SK-N-SH treated with all-trans-retinoic acid at 6 μM for 48 hours (cell line): ENCODE measurements around the gene RASA3.
"Not testable (repeated sequence)": the region's sequence is repeated elsewhere in the genome, so short reads cannot be mapped to it uniquely, and the experiment has no call there.

ENCODE experiments used
- ATAC-seq: fragments of 200-7000 bp; cut with Tn5 transposase; 3 replicates; pipeline ENCODE4 v1.9.1; 2020; ENCODE audit warnings: mild to moderate bottlenecking, moderate library complexity
- ARNTL ChIP-seq: fragments of 450-650 bp; formaldehyde crosslinking; IDR thresholded peaks from 2 replicates; pipeline ENCODE4 v1.5.0; 2020; ENCODE audit warnings: low read depth, mild to moderate bottlenecking, moderate library complexity, borderline replicate concordance
- BACH2 ChIP-seq: fragments of 250-450 bp; sonication (Bioruptor Pico); IDR thresholded peaks from 2 replicates; pipeline ENCODE4 v1.9.0; 2021; ENCODE audit warnings: mild to moderate bottlenecking, borderline replicate concordance
- CREB5 ChIP-seq: fragments of 250-450 bp; sonication (Bioruptor Pico); IDR thresholded peaks from 2 replicates; pipeline ENCODE4 v1.5.1; 2020; ENCODE audit warnings: low read depth, mild to moderate bottlenecking, moderate library complexity
- CSDC2 ChIP-seq: fragments of 250-450 bp; sonication (Bioruptor Pico); IDR thresholded peaks from 2 replicates; pipeline ENCODE4 v1.5.0; 2020; ENCODE audit warnings: mild to moderate bottlenecking, moderate library complexity
- ESRRG ChIP-seq: fragments of 250-450 bp; sonication (Bioruptor Pico); IDR thresholded peaks from 2 replicates; pipeline ENCODE4 v1.6.1; 2021; ENCODE audit warnings: mild to moderate bottlenecking
- GLIS3 ChIP-seq: fragments of 250-450 bp; sonication (Bioruptor Pico); IDR thresholded peaks from 2 replicates; pipeline ENCODE4 v1.5.0; 2020; ENCODE audit warnings: mild to moderate bottlenecking, moderate library complexity
- ISL1 ChIP-seq: fragments of 250-450 bp; sonication (Bioruptor Pico); IDR thresholded peaks from 2 replicates; pipeline ENCODE4 v2.1.2; 2022; ENCODE audit warnings: mild to moderate bottlenecking, moderate library complexity
- OSR1 ChIP-seq: fragments of 250-450 bp; sonication (Bioruptor Pico); IDR thresholded peaks from 2 replicates; pipeline ENCODE4 v1.8.0; 2022; ENCODE audit warnings: moderate library complexity, mild to moderate bottlenecking, inconsistent platforms
- PATZ1 ChIP-seq: fragments of 250-450 bp; sonication (Bioruptor Pico); IDR thresholded peaks from 2 replicates; pipeline ENCODE4 v1.8.0; 2020; ENCODE audit warnings: mild to moderate bottlenecking, moderate library complexity, borderline replicate concordance
- POU6F1 ChIP-seq: fragments of 250-450 bp; sonication (Bioruptor Pico); IDR thresholded peaks from 2 replicates; pipeline ENCODE4 v1.8.0; 2021; ENCODE audit warnings: low read depth, mild to moderate bottlenecking, moderate library complexity, borderline replicate concordance
- PPARA ChIP-seq: fragments of 250-450 bp; sonication (Bioruptor Pico); IDR thresholded peaks from 2 replicates; pipeline ENCODE4 v1.5.0; 2020; ENCODE audit warnings: mild to moderate bottlenecking, borderline replicate concordance
- RARB ChIP-seq: fragments of 250-450 bp; sonication (Bioruptor Pico); IDR thresholded peaks from 2 replicates; pipeline ENCODE4 v1.8.0; 2021; ENCODE audit warnings: mild to moderate bottlenecking, moderate library complexity
- SNAI2 ChIP-seq: fragments of 250-450 bp; sonication (Bioruptor Pico); IDR thresholded peaks from 2 replicates; pipeline ENCODE4 v1.5.0; 2020; ENCODE audit warnings: mild to moderate bottlenecking, moderate library complexity
- TCF4 ChIP-seq: fragments of 250-450 bp; sonication (Bioruptor Pico); IDR thresholded peaks from 2 replicates; pipeline ENCODE4 v1.8.0; 2021; ENCODE audit warnings: mild to moderate bottlenecking, moderate library complexity, borderline replicate concordance
- TOX ChIP-seq: fragments of 250-450 bp; sonication (Bioruptor Pico); IDR thresholded peaks from 2 replicates; pipeline ENCODE4 v1.8.0; 2021; ENCODE audit warnings: mild to moderate bottlenecking, moderate library complexity, borderline replicate concordance
- TSHZ2 ChIP-seq: fragments of 250-450 bp; sonication (Bioruptor Pico); IDR thresholded peaks from 2 replicates; pipeline ENCODE4 v1.5.0; 2020; ENCODE audit warnings: mild to moderate bottlenecking, moderate library complexity
- ZC3H10 ChIP-seq: fragments of 250-450 bp; sonication (Bioruptor Pico); IDR thresholded peaks from 2 replicates; pipeline ENCODE4 v1.5.1; 2021; ENCODE audit warnings: mild to moderate bottlenecking, moderate library complexity
- ZFP3 ChIP-seq: fragments of 250-450 bp; sonication (Bioruptor Pico); IDR thresholded peaks from 2 replicates; pipeline ENCODE4 v1.5.0; 2020; ENCODE audit warnings: mild to moderate bottlenecking, moderate library complexity
- ZNF565 ChIP-seq: fragments of 450-650 bp; formaldehyde crosslinking; conservative IDR thresholded peaks from 2 replicates; pipeline ENCODE4 v1.5.0; 2020; ENCODE audit warnings: low read depth, mild to moderate bottlenecking, moderate library complexity
- ZNF70 ChIP-seq: fragments of 450-650 bp; formaldehyde crosslinking; IDR thresholded peaks from 2 replicates; pipeline ENCODE4 v1.5.0; 2020; ENCODE audit warnings: mild to moderate bottlenecking, moderate library complexity
- ZNF8 ChIP-seq: fragments of 450-650 bp; formaldehyde crosslinking; IDR thresholded peaks from 2 replicates; pipeline ENCODE4 v1.5.0; 2020; ENCODE audit warnings: mild to moderate bottlenecking, moderate library complexity

The RASA3 gene

GRCh38 chr13:114151565-114152284 lies 19.3 kb upstream of the RASA3 start:
- no peak for TF ChIP-seq PATZ1 (CRISPR knock-in tag)
- no peak for TF ChIP-seq PPARA
- TF ChIP-seq BACH2, result no peak
- TF ChIP-seq ARNTL (CRISPR knock-in tag), result no peak
- no peak for TF ChIP-seq CREB5
- no peak for TF ChIP-seq ZFP3 (CRISPR knock-in tag)
- TF ChIP-seq CSDC2 (CRISPR knock-in tag), result no peak
- TF ChIP-seq TOX (CRISPR knock-in tag), result no peak
- TF ChIP-seq SNAI2, result no peak
- ATAC-seq, result no peak

GRCh38 chr13:114151031-114151430 lies 18.6 kb upstream of the RASA3 start:
- ATAC-seq, result no peak
- TF ChIP-seq ZNF565 (no peak), ZNF8 (CRISPR knock-in tag) (no peak), ZFP3 (CRISPR knock-in tag) (no peak), ISL1 (CRISPR knock-in tag) (no peak), CSDC2 (CRISPR knock-in tag) (no peak), GLIS3 (CRISPR knock-in tag) (no peak), TSHZ2 (CRISPR knock-in tag) (no peak), RARB (CRISPR knock-in tag) (no peak), ZC3H10 (no peak), SNAI2 (no peak), POU6F1 (no peak), ZNF70 (CRISPR knock-in tag) (no peak), OSR1 (CRISPR knock-in tag) (no peak), ESRRG (CRISPR knock-in tag) (no peak), PPARA (no peak), TCF4 (CRISPR knock-in tag) (no peak), ARNTL (CRISPR knock-in tag) (no peak), BACH2 (no peak), TOX (CRISPR knock-in tag) (no peak)

- TF ChIP-seq SNAI2 (no peak), ZFP3 (CRISPR knock-in tag) (no peak), GLIS3 (CRISPR knock-in tag) (no peak), ZNF70 (CRISPR knock-in tag) (no peak), BACH2 (no peak), TCF4 (CRISPR knock-in tag) (no peak)
- ATAC-seq, result no peak
These were observed 17.6 kb upstream of the RASA3 start for GRCh38 chr13:114149774-114150740.

GRCh38 chr13:114148886-114149285 lies 16.5 kb upstream of the RASA3 start:
- ATAC-seq, result not testable (repeated sequence)
